ENCODE measurements around the gene FLNB. TPM values are rescaled to one million over a fixed set of nuclear protein-coding genes. Genes with fewer than 3 reads are reported as not detected.

Gene FLNB
- total and polyA plus RNA-seq, 2 of the 8 experiments (the other 6 are each of a cell fraction or from before 2014, with no cell fraction given) = 72.3 to 118 TPM

DNA sequence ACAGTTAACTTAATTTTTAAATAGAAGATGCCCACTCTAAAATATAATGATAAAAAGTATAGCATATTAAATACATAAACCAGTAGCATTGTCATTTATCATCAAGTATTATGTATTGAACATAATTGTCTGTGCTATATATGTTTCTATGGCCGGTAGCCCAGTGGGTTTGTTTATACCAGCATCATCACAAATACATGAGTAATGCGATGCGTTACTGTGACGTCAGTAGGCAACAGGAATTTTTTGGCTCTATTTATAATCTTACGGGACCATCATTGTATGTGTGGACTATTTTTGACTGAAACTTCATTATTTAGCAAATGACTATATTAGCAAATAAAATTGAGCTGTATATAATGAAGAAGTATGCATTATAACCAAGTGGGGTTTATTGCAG is 82.1 kb downstream of the FLNB start (continued):
- TF ChIP-seq CTBP2 (IDR thresholded peaks at IDR 0.05; ENCODE audit: borderline replicate concordance, insufficient read depth, insufficient read length, low read length) (no peak), SRF (IDR thresholded peaks at IDR 0.05; ENCODE audit: low read depth, low read length) (no peak), EP300 (IDR thresholded peaks at IDR 0.05; ENCODE audit: borderline replicate concordance in 1 of 2, low read depth in 2 of 2, low read length in 2 of 2) (no peak), JUND (IDR thresholded peaks at IDR 0.05; ENCODE audit: low read length) (no peak)
- TF ChIP-seq, protein P1, sequence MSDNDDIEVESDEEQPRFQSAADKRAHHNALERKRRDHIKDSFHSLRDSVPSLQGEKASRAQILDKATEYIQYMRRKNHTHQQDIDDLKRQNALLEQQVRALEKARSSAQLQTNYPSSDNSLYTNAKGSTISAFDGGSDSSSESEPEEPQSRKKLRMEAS (IDR thresholded peaks at IDR 0.05) = no peak
